HepG2 (cell line): ENCODE data around the gene ZNF280A. TPM values are rescaled to one million over a fixed set of nuclear protein-coding genes. Genes with fewer than 3 reads are reported as not detected.

Experiments used
- STAT5B ChIP-seq: sonication (generic); formaldehyde crosslinking; IDR thresholded peaks from 2 replicates; pipeline ENCODE4 v1.4.0; 2020; ENCODE audit warnings: missing genetic modification reagents
- polyA plus RNA-seq, 8 experiments: library from polyadenylated mRNA; depleted of rRNA in 3 of 8; stranded (reverse) in 7 of 8; unstranded in 1 of 8; fragments of >200 nt; fragmentation: Illumina TruSeq in 4 of 8; extraction: Trizol in 4 of 8; gene quantifications; 2 replicates each; pipeline versions ENCODE4 v1.2.1 to v1.2.3, GENCODE V29; 2011 to 2016; ENCODE audit warnings: low read depth in 4 of 8, missing spikeins in 1 of 8, mixed read lengths in 1 of 8; ENCODE audit not compliant: insufficient read depth in 1 of 8
- total RNA-seq, 5 experiments: library from RNA; depleted of rRNA; stranded (reverse); fragments of >200 nt; fragmentation: Illumina TruSeq; extraction: Trizol; gene quantifications; 2 replicates each; pipeline ENCODE4 v1.2.3, GENCODE V29; 2016; ENCODE audit warnings: low read depth in 1 of 5
- TF ChIP-seq, protein P1 (sequence below), 2 experiments: fragments of 450-650 bp in 1 of 2; sonication (generic) in 1 of 2; formaldehyde crosslinking in 1 of 2; IDR thresholded peaks; 2 replicates each; pipeline versions ENCODE4 v1.6.1 to v1.8.0; 2016 to 2022; ENCODE audit warnings: antibody characterized with exemption in 1 of 2, mild to moderate bottlenecking in 1 of 2, missing genetic modification reagents in 1 of 2
- TF ChIP-seq, protein P2 (sequence below): sonication (generic); formaldehyde crosslinking; IDR thresholded peaks from 2 replicates; pipeline ENCODE4 v1.5.1; 2020; ENCODE audit warnings: missing genetic modification reagents, mild to moderate bottlenecking, borderline replicate concordance
- TF ChIP-seq, protein P3 (sequence below), 2 experiments: sonication (generic) in 1 of 2; formaldehyde crosslinking in 1 of 2; IDR thresholded peaks; 2 replicates each; pipeline versions ENCODE4 v1.4.0 to v1.6.1; 2016 to 2020; ENCODE audit warnings: borderline replicate concordance in 1 of 2, low read depth in 1 of 2, mild to moderate bottlenecking in 1 of 2, missing genetic modification reagents in 1 of 2
- TF ChIP-seq, protein P4 (sequence below): sonication (generic); formaldehyde crosslinking; IDR thresholded peaks from 2 replicates; pipeline ENCODE4 v1.5.0; 2020; ENCODE audit warnings: mild to moderate bottlenecking, missing genetic modification reagents, moderate library complexity
- TF ChIP-seq, protein P5 (sequence below): sonication (generic); formaldehyde crosslinking; IDR thresholded peaks from 2 replicates; pipeline ENCODE4 v1.4.0; 2020; ENCODE audit warnings: missing genetic modification reagents

Gene ZNF280A
- total and polyA plus RNA-seq, 2 of the 13 experiments (the other 11 are each of a cell fraction or from before 2014, with no cell fraction given) = 1.4 to 2.9 TPM

DNA sequence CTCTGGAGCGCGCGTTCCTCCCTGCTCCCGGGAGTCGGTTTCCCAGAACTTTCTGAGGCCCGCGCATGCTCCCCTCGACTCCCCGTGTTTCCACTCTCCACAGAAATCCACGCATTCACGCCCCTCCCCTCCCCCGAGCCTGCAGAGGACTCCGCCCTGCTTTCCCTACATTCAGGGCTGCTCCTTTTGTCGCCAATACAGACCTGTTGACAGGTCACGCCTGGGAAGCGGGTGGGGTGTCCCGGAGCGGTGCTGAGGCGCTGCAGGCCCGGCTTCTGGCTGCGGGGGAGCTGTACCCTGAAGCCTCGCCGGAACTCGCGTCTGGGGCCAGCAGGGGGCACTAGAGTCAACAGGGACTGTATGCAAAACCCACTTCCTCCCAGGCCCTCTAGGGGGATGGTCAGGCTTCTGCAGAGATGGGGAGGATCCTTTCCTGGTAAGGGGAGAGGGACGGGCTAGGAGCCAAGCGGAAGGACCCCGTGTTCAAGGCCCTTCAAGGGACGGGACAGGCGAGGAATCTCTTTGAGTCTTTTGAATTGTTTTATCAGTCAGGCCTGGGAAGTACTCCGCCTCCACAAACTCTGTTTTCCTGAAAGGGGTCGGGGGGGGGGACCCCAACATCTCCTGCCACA is 39.0 kb upstream of the ZNF280A start, which contains the start of gene PRAME (continued):
- TF ChIP-seq, protein P1, sequence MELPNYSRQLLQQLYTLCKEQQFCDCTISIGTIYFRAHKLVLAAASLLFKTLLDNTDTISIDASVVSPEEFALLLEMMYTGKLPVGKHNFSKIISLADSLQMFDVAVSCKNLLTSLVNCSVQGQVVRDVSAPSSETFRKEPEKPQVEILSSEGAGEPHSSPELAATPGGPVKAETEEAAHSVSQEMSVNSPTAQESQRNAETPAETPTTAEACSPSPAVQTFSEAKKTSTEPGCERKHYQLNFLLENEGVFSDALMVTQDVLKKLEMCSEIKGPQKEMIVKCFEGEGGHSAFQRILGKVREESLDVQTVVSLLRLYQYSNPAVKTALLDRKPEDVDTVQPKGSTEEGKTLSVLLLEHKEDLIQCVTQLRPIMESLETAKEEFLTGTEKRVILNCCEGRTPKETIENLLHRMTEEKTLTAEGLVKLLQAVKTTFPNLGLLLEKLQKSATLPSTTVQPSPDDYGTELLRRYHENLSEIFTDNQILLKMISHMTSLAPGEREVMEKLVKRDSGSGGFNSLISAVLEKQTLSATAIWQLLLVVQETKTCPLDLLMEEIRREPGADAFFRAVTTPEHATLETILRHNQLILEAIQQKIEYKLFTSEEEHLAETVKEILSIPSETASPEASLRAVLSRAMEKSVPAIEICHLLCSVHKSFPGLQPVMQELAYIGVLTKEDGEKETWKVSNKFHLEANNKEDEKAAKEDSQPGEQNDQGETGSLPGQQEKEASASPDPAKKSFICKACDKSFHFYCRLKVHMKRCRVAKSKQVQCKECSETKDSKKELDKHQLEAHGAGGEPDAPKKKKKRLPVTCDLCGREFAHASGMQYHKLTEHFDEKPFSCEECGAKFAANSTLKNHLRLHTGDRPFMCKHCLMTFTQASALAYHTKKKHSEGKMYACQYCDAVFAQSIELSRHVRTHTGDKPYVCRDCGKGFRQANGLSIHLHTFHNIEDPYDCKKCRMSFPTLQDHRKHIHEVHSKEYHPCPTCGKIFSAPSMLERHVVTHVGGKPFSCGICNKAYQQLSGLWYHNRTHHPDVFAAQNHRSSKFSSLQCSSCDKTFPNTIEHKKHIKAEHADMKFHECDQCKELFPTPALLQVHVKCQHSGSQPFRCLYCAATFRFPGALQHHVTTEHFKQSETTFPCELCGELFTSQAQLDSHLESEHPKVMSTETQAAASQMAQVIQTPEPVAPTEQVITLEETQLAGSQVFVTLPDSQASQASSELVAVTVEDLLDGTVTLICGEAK (IDR thresholded peaks at IDR 0.05) = no peak
- TF ChIP-seq, protein P1 (CRISPR knock-in tag; IDR thresholded peaks at IDR 0.05) = no peak
- TF ChIP-seq STAT5B (CRISPR knock-in tag) = no peak
- TF ChIP-seq, protein P2, sequence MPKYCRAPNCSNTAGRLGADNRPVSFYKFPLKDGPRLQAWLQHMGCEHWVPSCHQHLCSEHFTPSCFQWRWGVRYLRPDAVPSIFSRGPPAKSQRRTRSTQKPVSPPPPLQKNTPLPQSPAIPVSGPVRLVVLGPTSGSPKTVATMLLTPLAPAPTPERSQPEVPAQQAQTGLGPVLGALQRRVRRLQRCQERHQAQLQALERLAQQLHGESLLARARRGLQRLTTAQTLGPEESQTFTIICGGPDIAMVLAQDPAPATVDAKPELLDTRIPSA (CRISPR knock-in tag) = no peak
- TF ChIP-seq, protein P3, sequence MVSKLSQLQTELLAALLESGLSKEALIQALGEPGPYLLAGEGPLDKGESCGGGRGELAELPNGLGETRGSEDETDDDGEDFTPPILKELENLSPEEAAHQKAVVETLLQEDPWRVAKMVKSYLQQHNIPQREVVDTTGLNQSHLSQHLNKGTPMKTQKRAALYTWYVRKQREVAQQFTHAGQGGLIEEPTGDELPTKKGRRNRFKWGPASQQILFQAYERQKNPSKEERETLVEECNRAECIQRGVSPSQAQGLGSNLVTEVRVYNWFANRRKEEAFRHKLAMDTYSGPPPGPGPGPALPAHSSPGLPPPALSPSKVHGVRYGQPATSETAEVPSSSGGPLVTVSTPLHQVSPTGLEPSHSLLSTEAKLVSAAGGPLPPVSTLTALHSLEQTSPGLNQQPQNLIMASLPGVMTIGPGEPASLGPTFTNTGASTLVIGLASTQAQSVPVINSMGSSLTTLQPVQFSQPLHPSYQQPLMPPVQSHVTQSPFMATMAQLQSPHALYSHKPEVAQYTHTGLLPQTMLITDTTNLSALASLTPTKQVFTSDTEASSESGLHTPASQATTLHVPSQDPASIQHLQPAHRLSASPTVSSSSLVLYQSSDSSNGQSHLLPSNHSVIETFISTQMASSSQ (IDR thresholded peaks at IDR 0.05; ENCODE audit: low read depth) = no peak
- TF ChIP-seq, protein P3 (CRISPR knock-in tag; IDR thresholded peaks at IDR 0.05; ENCODE audit: borderline replicate concordance) = no peak
- TF ChIP-seq, protein P4, sequence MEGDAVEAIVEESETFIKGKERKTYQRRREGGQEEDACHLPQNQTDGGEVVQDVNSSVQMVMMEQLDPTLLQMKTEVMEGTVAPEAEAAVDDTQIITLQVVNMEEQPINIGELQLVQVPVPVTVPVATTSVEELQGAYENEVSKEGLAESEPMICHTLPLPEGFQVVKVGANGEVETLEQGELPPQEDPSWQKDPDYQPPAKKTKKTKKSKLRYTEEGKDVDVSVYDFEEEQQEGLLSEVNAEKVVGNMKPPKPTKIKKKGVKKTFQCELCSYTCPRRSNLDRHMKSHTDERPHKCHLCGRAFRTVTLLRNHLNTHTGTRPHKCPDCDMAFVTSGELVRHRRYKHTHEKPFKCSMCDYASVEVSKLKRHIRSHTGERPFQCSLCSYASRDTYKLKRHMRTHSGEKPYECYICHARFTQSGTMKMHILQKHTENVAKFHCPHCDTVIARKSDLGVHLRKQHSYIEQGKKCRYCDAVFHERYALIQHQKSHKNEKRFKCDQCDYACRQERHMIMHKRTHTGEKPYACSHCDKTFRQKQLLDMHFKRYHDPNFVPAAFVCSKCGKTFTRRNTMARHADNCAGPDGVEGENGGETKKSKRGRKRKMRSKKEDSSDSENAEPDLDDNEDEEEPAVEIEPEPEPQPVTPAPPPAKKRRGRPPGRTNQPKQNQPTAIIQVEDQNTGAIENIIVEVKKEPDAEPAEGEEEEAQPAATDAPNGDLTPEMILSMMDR (CRISPR knock-in tag) = peak; percentile 82
- TF ChIP-seq, protein P5, sequence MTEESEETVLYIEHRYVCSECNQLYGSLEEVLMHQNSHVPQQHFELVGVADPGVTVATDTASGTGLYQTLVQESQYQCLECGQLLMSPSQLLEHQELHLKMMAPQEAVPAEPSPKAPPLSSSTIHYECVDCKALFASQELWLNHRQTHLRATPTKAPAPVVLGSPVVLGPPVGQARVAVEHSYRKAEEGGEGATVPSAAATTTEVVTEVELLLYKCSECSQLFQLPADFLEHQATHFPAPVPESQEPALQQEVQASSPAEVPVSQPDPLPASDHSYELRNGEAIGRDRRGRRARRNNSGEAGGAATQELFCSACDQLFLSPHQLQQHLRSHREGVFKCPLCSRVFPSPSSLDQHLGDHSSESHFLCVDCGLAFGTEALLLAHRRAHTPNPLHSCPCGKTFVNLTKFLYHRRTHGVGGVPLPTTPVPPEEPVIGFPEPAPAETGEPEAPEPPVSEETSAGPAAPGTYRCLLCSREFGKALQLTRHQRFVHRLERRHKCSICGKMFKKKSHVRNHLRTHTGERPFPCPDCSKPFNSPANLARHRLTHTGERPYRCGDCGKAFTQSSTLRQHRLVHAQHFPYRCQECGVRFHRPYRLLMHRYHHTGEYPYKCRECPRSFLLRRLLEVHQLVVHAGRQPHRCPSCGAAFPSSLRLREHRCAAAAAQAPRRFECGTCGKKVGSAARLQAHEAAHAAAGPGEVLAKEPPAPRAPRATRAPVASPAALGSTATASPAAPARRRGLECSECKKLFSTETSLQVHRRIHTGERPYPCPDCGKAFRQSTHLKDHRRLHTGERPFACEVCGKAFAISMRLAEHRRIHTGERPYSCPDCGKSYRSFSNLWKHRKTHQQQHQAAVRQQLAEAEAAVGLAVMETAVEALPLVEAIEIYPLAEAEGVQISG = peak; percentile 48; the same call in 1 of the 2 replicates
